ENCODE data around the gene MX2.

- TF ChIP-seq SMAD3 (CRISPR knock-in tag; conservative IDR thresholded peaks at IDR 0.05) = no peak
- no peak for TF ChIP-seq NFYB (IDR thresholded peaks at IDR 0.05; ENCODE audit: extremely low read depth, insufficient read length)
- TF ChIP-seq, protein P1, sequence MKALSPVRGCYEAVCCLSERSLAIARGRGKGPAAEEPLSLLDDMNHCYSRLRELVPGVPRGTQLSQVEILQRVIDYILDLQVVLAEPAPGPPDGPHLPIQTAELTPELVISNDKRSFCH (CRISPR knock-in tag; IDR thresholded peaks at IDR 0.05) = no peak
- TF ChIP-seq, protein P1 (tag; IDR thresholded peaks at IDR 0.05) = no peak
Observed at GRCh38 chr21:41369105-41369919, 7.5 kb downstream of the MX2 start.

Data from K562 (cell line).